HG03196 (cell line): Measurements from ENCODE around the gene ATP1A4.
"Not testable (repeated sequence)": the region's sequence is repeated elsewhere in the genome, so short reads cannot be mapped to it uniquely, and the experiment has no call there.

Source experiments
- ATAC-seq: cut with Tn5 transposase; IDR thresholded peaks from one replicate; pipeline ENCODE4 v1.9.1; 2021; ENCODE audit not compliant: unreplicated experiment

The ATP1A4 gene

DNA sequence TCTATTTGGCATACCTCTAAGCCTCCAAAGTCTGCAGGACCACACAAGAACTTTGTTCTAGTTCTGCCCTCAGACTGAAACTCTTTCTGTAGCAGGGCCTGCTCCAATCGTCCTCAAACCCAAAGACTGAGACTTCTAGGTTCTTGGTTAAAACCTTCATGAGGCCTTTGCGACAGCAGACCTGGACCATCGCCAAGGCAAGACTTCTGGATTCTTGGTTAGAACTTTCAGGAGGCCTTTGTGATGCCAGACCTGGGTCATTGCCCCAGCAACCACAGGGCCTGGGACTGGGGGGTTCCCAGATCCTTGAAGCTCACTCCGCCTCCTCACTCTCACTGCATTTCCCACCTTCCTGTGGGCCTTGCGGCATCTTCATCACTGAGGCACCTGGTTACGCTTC, at the start of gene ATP1A4:
Gene ATP1A4, plus strand, starts transcription at position 301 of the 400 bp plus-strand sequence. CDS start 438 bp downstream, outside the sequence.
- ATAC-seq = no peak

DNA sequence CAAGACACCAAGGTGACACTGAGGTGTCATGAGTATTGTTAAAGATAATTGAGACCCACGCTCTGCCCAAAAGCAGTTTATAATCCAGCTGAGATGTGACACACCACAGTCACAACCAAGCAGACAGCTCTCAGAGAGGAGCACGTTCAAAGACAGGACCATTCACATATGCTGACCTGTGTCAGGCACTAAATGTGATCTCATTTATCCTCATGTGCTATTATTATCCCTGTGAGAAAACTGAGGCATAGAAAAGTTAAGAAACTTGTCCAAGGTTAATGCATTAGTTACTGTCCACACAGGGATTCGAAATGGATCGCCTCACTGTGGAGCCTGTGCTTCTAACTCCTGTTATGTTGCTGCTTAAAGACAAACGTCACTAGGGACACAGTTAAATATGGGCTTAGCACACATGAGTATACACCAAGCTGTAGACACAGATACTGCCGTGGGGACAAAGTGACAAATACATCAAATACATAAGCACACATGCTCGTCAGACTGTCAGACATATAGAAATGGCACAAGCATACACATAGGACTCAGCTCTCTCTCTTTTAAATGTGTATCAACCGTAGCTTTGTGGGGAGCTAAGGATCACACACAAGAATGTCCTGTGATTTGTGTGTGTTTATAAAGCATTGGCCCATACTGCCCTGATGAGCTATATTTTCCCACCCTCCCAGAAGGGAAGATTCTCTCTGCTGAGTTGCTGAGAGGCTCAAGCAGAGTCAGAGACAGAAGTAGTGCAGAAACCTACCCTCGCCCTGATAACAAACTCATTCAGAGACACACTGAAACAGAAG, 49.5 kb upstream of the ATP1A4 start:
- no peak for ATAC-seq

GRCh38 chr1:160103658-160104408, 47.6 kb upstream of the ATP1A4 start:
- ATAC-seq = no peak

- no peak for ATAC-seq
These were observed 46.9 kb upstream of the ATP1A4 start for GRCh38 chr1:160104486-160104885.

DNA sequence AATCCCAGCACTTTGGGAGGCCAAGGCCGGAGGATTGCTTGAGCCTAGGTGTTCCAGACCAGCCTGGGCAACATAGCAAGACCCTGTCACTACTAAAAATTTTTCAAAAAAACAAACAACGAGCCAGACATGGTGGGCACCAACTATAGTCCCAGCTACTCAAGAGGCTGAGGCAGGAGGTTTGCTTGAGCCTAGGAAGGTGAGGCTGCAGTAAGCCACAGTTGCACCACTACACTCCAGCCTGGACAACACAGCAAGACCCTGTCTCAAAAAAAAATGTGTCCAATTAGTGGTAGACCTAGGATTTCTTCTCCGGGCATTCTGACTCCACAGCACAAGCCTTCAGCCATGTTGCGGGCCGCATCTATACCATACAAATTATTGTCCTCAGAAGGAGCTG, 46.2 kb upstream of the ATP1A4 start:
- no peak for ATAC-seq

- no peak for ATAC-seq
These were observed 43.9 kb upstream of the ATP1A4 start for GRCh38 chr1:160107512-160107911.

DNA sequence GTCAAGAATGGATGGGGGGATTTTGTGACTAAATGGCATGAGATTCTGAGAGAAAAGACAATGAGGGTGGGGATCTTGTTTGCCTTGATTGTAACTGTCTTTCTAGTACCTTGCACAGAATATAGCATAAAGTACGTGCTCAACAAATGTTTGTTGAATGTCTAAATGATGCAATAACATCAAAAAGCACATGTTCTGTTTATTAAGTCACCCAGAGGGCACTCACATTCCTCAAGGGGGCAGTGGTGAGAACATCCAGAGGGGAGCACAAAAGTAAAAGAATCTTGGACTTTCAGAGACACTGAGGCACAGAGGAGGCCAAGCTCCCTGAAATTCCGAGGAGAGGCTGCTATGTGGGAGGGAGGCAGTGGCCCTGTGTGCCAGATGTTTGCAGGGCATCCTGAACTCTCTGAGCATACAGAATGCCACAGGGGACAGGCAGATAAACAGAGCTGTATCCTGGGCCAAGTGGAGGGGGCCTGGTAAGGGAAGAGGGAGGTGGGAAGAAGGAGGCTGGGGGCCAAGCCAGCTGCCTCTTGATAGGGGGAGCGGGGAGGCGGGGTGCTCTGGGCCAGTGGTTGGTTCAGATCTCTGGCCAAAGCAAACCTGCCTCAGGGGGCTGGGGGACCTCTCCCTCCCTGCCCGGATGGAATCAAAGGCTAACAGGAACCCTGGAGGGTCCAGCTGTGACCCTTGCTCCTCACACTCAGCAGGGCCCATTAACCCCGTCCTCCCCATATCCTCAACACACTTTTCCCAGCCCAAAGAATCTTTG, 42.3 kb upstream of the ATP1A4 start:
- ATAC-seq = no peak

DNA sequence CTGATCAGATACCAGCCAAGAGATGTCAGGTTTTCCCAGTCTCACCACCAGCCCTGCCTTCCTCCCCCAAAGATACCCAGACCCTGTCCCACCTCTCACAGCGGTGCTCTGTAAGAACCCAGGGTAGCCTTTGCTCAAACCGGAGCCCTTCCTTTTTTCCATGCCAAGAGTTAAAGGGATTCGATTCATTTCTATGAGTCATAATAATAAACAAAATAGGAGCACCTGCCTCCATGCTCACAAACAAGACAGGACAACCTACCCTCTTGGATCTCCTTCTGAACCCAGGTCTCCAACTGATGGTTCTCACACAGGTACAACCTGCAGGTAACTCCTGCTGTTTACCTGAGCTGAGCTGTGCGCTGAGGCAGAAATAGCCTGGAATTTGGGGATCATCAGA, 41.7 kb upstream of the ATP1A4 start:
- ATAC-seq = no peak

DNA sequence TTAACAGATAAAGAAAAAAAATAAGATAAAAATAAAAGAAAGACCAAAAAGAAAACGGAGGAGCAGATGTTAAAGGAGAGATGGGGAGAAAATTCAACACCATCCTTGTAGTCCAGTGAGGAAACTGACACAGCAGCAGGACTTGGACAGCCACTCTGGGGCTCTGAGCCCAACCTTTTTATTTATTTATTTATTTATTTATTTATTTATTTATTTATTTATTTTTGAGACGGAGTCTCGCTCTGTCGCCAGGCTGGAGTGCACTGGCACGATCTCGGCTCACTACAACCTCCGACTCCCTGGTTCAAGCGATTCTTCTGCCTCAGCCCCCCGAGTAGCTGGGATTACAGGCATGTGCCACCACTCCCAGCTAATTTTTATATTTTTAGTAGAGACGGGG, 39.9 kb upstream of the ATP1A4 start:
- not testable (repeated sequence) for ATAC-seq

DNA sequence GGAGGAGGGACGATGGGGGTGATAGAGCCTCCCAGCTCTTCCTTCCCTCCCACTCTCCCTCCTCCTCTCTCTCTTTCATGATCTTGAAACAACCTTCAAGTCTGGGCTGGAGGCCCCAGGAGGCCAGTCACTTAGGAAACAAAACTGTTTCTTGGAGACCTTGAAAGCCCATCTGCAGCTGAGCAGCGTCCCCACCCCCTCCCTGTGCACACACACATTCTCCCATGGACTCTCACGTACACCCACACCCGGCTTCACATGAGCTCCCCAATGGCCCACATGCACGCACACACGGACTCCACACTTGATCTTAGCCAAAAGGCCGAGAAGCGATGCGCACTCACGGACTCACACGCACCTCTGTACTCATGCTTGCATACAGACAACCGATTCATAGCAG, 39.0 kb upstream of the ATP1A4 start:
- ATAC-seq = no peak

DNA sequence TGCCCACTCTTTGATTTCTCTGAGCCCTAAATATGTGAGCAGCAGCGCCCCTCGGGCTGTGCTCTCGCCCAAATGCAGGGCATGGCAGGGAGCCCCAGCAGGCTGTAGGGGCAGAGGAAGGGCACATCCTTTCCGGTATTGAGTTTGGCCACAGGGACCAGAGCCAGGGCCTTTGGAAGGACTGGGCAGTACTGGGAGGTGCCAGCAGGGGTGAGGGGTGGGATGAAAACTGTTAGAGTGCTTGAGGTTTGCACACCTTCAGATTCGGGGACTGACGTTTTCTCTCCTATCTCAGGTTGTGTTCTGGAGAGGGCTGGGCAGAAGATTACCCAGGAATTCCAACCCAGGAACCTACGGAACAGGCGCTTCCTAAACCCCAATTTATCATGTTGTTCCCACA, 38.0 kb upstream of the ATP1A4 start:
- no peak for ATAC-seq

- ATAC-seq = no peak
These were observed 37.3 kb upstream of the ATP1A4 start for GRCh38 chr1:160114085-160114484.

GRCh38 chr1:160115545-160116282, 35.7 kb upstream of the ATP1A4 start, which contains the start of gene ATP1A2:
Gene ATP1A2 (plus strand): TSS chr1:160115759. CDS start chr1:160115862, 103 bp downstream.
- no peak for ATAC-seq

DNA sequence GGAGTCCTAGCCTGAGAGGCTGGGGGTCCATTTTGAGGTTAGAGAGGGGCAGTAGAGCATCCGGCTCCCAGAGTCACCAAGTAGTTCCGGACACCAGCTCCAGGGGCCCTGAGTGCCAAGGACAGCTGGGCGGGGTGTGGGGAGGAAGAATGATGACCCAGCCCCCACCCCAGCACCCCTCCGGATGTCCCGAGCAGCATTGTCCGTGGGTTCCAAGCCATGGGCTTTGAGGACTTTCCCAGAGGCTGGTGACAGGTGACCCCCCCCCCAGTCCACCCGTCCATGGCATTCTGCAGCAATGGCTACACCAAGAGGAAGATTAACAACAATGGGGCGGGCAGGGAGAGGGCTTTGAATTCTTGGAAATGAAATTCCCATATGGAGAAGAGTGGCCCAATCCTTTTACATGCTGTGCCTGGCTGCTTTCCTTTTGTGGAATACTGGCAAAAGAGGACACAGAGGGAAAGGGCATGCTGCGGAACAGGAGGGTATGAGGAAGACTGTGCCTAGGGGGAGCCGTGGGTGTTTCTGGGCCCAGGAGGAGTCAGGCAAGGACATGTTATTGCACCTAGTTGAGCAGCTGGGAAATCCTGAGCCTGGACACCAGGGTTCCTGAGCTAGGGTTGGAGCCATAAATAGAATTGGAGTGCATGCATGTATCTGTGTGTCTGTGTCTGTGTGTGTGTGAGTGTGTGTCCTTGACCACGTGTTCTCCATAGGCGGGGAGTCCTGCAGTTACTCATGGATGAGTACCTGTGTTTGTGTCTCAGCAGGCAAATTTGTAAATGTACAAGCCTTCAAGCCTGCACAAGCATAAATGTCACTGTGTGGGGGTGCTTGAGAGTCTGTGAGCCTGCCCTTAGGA, 34.9 kb upstream of the ATP1A4 start:
- no peak for ATAC-seq

DNA sequence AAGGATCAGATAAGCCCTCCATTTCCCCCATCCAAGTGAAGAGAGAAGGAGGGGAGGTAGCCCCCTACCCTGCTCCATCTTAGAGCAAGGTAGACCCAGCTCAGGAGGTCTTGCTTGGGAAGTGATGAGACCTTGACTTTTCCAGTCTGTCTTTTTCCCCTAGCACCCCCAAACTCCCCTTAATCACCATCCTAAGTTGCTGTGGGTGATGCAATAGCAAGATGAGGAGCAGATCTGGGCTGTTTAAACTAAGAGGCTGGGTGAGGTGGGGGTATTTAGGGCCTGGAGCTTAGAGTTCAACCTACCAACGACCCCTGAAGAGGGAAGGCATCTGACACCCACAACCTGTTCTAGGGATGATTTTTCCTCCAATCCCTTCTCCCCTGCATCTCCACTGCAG, 34.1 kb upstream of the ATP1A4 start:
- no peak for ATAC-seq

GRCh38 chr1:160117709-160118183, 33.7 kb upstream of the ATP1A4 start:
- no peak for ATAC-seq

GRCh38 chr1:160118928-160119327, 32.5 kb upstream of the ATP1A4 start:
- no peak for ATAC-seq

- no peak for ATAC-seq
These were observed 30.6 kb upstream of the ATP1A4 start for GRCh38 chr1:160120797-160121196.

DNA sequence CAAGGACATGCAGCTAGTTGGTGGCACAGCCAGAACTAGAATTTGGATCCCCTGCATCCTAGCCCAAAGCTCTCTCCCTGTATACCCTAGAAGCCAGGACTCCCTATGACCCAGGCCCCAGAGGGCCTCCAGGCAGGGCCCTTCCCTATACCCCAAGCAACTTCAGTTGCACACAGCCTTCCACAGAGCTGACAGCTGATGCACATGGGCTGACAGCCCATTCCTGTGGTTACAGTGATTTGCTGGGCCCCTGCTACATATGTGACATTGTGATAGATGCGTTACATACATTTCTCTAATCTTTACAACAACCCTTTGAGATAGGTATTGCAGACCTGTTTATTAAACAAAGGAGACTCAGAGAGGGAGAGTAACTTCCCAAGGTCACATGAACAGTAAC, 30.0 kb upstream of the ATP1A4 start:
- no peak for ATAC-seq
